Measurements from ENCODE around the gene PSMA4.

PSMA4 gene

GRCh38 chr15:78565097-78565950, 25.1 kb downstream of the PSMA4 start, which contains the start of gene CHRNA5 (continued):
- TF ChIP-seq PRDM10 (tag by site-specific recombination; IDR thresholded peaks at IDR 0.05) (peak; percentile 72), ZNF660 (tag by site-specific recombination; IDR thresholded peaks at IDR 0.05) (peak; percentile 69; the same call in 1 of the 2 replicates), ZNF596 (tag by site-specific recombination; IDR thresholded peaks at IDR 0.05) (0 out of 2 replicates have a peak, but pooled peaks have one; percentile 25), SCRT1 (tag by site-specific recombination; IDR thresholded peaks at IDR 0.05; ENCODE audit: borderline replicate concordance) (no peak), HOXD13 (CRISPR knock-in tag; IDR thresholded peaks at IDR 0.05; ENCODE audit: borderline replicate concordance) (no peak), ZNF518A (tag by site-specific recombination; conservative IDR thresholded peaks at IDR 0.05; ENCODE audit: low read depth) (no peak), IKZF3 (tag by site-specific recombination; IDR thresholded peaks at IDR 0.05) (peak; percentile 81), ZNF335 (tag by site-specific recombination; conservative IDR thresholded peaks at IDR 0.05) (peak; percentile 59; the same call in 1 of the 2 replicates), ZNF544 (tag by site-specific recombination; IDR thresholded peaks at IDR 0.05) (no peak), SP3 (tag by site-specific recombination; IDR thresholded peaks at IDR 0.05) (peak; percentile 85), ZNF202 (tag by site-specific recombination; IDR thresholded peaks at IDR 0.05; ENCODE audit: borderline replicate concordance) (no peak), SALL2 (tag by site-specific recombination; IDR thresholded peaks at IDR 0.05; ENCODE audit: borderline replicate concordance) (no peak), REST (tag by site-specific recombination; IDR thresholded peaks at IDR 0.05) (no peak), RBAK (tag by site-specific recombination; IDR thresholded peaks at IDR 0.05) (no peak), ZIC2 (tag by site-specific recombination; IDR thresholded peaks at IDR 0.05) (peak; percentile 6; the same call in 1 of the 2 replicates), KLF10 (tag by site-specific recombination; IDR thresholded peaks at IDR 0.05) (no peak), YY1 (tag by site-specific recombination; IDR thresholded peaks at IDR 0.05) (0 out of 2 replicates have a peak, but pooled peaks have one; percentile 16), ZNF341 (tag by site-specific recombination; IDR thresholded peaks at IDR 0.05; ENCODE audit: low read depth) (0 out of 2 replicates have a peak, but pooled peaks have one; percentile 9), PATZ1 (tag by site-specific recombination; IDR thresholded peaks at IDR 0.05) (peak; percentile 78), ZNF2 (tag by site-specific recombination; IDR thresholded peaks at IDR 0.05) (no peak), ZNF677 (tag by site-specific recombination; IDR thresholded peaks at IDR 0.05) (peak; percentile 63; the same call in 1 of the 2 replicates), FEZF1 (tag by site-specific recombination; IDR thresholded peaks at IDR 0.05) (no peak)

Measured in HEK293 (cell line).